Esophagus squamous epithelium (tissue), 5 donors: Measurements from ENCODE around the gene RALGPS1. TPM values are rescaled to one million over a fixed set of nuclear protein-coding genes. Genes with fewer than 3 reads are reported as not detected.

Source experiments
- DNase-seq: peaks from one replicate; lab custom pipeline; 2025; lab: John Stamatoyannopoulos, UW
- H3K27ac ChIP-seq, 4 donors: fragments of 200-600 bp; sonication (generic); one replicate each; pipeline ENCODE4 v1.5.1; 2016 to 2019; ENCODE audit warnings: mild to moderate bottlenecking in 1 of 4
- H3K27me3 ChIP-seq, 4 donors: fragments of 200-600 bp; sonication (generic); 1 replicate in 3 of 4; 2 replicates in 1 of 4; pipeline versions ENCODE4 v1.5.1 to v1.6.0; 2017 to 2021; ENCODE audit warnings: antibody characterized with exemption in 1 of 4
- H3K36me3 ChIP-seq, 3 donors: fragments of 200-600 bp; sonication (generic); one replicate each; pipeline ENCODE4 v1.5.1; 2016 to 2019
- H3K4me1 ChIP-seq, 3 donors: fragments of 200-600 bp; sonication (generic); one replicate each; pipeline ENCODE4 v1.5.1; 2017 to 2019
- H3K4me3 ChIP-seq, 4 donors: fragments of 200-600 bp; sonication (generic); 1 replicate in 3 of 4; 2 replicates in 1 of 4; pipeline ENCODE4 v1.5.1; 2016 to 2019; ENCODE audit warnings: mild to moderate bottlenecking in 2 of 4, moderate library complexity in 1 of 4
- H3K9me3 ChIP-seq, 3 donors: fragments of 200-600 bp; sonication (generic); one replicate each; pipeline ENCODE4 v1.5.1; 2016 to 2019
- POLR2A ChIP-seq, 4 donors: fragments of 450-650 bp; IDR thresholded peaks; one replicate each; pipeline ENCODE4 v1.6.1; 2017; ENCODE audit warnings: antibody characterized with exemption in 4 of 4, mild to moderate bottlenecking in 4 of 4, moderate library complexity in 3 of 4
- WGBS, 2 donors: methylation state at CpG; one replicate each; pipeline ENCODE4 v1.1.5; 2018; 5-methylcytosine and 5-hydroxymethylcytosine counted together
- intact Hi-C: fragments of 100-400 bp; cut with DNase I; formaldehyde crosslinking; loops from one replicate; pipeline ENCODE4 v1.15.0; 2022
- total RNA-seq, 4 donors: library from RNA; depleted of rRNA; stranded (reverse); fragments of >200 nt; gene quantifications; one replicate each; pipeline ENCODE4 v1.1.0, GENCODE V29; 2016
- TF ChIP-seq, protein P1 (sequence below), 6 experiments: fragments of 450-650 bp in 4 of 6; fragments of 200-600 bp in 2 of 6; sonication (generic) in 2 of 6; IDR thresholded peaks; one replicate each; pipeline ENCODE4 v1.5.1; 2016 to 2019; ENCODE audit warnings: antibody characterized with exemption in 6 of 6, mild to moderate bottlenecking in 4 of 6, moderate library complexity in 4 of 6
- donor health status: DM: yes; HTN: yes; CAD: no.

RALGPS1 gene
- total RNA-seq, 4 donors from 2014 or later: 3.0 to 16.4 (median 10.6) TPM

DNA sequence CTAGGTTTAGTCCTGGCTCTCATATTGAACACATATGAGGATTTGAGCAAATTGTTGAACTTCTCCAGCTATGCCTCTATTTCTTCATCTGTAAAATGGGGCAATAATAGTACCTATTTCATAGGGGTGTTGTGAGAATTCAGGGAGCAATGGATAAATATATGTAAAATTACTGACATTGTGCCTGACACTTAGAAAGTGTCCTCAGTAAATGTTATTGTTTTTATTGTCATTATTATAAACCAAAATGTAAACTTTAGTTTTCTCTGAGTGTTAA, 106.2 kb downstream of the RALGPS1 start:
- H3K4me1 ChIP-seq: peaks cover 13 to 49% (median 20%) of the 10 kb centered on the region in 3 donors
- H3K9me3 ChIP-seq: no peaks in the 10 kb centered on the region
- TF ChIP-seq, protein P1, sequence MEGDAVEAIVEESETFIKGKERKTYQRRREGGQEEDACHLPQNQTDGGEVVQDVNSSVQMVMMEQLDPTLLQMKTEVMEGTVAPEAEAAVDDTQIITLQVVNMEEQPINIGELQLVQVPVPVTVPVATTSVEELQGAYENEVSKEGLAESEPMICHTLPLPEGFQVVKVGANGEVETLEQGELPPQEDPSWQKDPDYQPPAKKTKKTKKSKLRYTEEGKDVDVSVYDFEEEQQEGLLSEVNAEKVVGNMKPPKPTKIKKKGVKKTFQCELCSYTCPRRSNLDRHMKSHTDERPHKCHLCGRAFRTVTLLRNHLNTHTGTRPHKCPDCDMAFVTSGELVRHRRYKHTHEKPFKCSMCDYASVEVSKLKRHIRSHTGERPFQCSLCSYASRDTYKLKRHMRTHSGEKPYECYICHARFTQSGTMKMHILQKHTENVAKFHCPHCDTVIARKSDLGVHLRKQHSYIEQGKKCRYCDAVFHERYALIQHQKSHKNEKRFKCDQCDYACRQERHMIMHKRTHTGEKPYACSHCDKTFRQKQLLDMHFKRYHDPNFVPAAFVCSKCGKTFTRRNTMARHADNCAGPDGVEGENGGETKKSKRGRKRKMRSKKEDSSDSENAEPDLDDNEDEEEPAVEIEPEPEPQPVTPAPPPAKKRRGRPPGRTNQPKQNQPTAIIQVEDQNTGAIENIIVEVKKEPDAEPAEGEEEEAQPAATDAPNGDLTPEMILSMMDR (IDR thresholded peaks at IDR 0.05): no peak
- TF ChIP-seq POLR2A (IDR thresholded peaks at IDR 0.05): no peak
- H3K4me3 ChIP-seq: no peak overlapping the region
- no peak for DNase-seq
- H3K27me3 ChIP-seq: no peaks in the 10 kb centered on the region
- H3K27ac ChIP-seq: peak overlapping the region in 3 of 4 donors; percentile 72 to 91 (median 86)
- H3K36me3 ChIP-seq: no peaks in the 10 kb centered on the region
- intact Hi-C loops: no loop called here

DNA sequence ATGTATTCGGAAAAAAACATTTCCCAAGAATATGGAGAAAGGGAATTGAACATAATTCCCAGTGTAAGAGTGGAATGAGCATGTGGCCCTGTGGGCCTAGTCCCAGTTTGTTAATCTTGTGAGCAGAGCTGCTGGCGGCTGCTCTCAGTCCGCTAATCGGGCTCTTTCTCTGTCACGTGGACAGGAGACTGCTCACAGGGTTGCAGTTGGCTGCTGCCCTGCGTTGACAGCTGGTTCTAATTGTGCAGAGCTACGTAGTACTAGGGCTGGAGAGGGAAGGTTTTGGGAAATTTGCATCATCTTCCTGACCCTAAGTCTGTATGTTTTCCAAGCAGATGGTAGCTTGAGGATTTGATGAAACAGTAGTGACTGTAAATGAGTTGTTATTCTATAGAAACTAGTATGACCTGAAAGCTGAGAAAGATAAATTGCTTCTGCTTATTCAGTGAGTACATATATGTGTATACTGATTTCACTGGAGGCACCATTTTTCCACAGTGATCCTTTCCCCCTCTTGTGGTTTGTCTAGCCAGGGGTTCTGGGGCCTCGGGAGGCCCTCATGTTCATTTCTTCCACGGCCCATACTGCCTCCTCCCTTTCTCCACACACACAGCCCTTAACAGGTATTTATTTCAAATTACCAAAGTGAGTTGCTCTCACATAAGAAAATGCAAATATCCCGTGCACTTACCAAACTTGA, 107.2 kb downstream of the RALGPS1 start:
- no peaks in the 10 kb centered on the region for H3K27me3 ChIP-seq
- TF ChIP-seq POLR2A (IDR thresholded peaks at IDR 0.05): no peak
- TF ChIP-seq, protein P1 (IDR thresholded peaks at IDR 0.05): no peak
- intact Hi-C loops: no loop called here
- H3K4me1 ChIP-seq: peaks cover 13 to 57% (median 22%) of the 10 kb centered on the region in 3 donors
- H3K9me3 ChIP-seq: no peaks in the 10 kb centered on the region
- DNase-seq: no peak
- 63 to 78% methylated on average over 9 to 10 of the region's 10 CpGs for WGBS, 2 donors
- H3K27ac ChIP-seq: peak overlapping the region; percentile 77 to 91 (median 84)
- no peak overlapping the region for H3K4me3 ChIP-seq
- H3K36me3 ChIP-seq: no peaks in the 10 kb centered on the region

DNA sequence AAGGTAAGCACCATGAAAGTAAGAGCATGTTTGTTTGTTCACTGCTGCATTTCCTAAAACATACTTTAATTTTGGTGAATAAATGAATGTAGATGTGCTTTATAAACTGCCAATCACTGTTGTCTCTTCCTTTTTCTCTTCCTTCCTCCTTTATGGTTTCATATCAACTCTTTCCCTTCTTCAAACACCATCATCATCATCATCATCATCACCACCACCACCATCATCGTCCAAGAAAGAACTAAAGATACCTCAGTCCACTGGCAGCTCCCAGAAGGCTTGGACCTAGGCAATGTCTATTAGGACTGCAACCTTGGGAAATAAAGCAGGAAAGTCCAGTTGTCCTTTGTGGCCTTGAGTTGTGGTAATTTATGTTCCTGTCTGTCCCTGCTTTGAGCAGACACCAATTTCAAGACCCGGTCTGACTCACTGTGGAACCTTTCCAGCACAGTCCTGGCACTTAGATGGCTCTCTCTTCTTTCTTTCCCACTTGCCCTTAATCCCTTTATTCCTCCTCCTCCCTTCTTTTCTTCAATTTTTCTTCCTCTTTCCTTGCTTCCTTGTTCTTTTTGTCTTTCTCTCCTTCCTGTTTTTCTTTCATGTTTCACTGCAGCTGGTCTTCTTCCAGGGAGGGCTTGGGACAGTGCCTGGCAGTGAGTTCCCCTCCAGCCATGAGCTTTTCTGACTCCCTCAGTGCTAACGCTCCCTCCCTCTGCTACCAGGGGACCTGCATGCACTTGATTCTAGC, 108.5 kb downstream of the RALGPS1 start:
- H3K36me3 ChIP-seq: no peaks in the 10 kb centered on the region
- H3K9me3 ChIP-seq: no peaks in the 10 kb centered on the region
- peaks cover 17 to 69% (median 32%) of the 10 kb centered on the region in 3 donors for H3K4me1 ChIP-seq
- TF ChIP-seq, protein P1 (IDR thresholded peaks at IDR 0.05): peak in 5 of 6 experiments; percentile 16 to 46 (median 34)
- no peak for TF ChIP-seq POLR2A (IDR thresholded peaks at IDR 0.05)
- peak overlapping the region; percentile 77 to 91 (median 84) for H3K27ac ChIP-seq
- intact Hi-C loops: no loop called here
- WGBS, 2 donors: 36 to 48% methylated on average over 2 to 3 of the region's 3 CpGs
- no peaks in the 10 kb centered on the region for H3K27me3 ChIP-seq
- no peak overlapping the region for H3K4me3 ChIP-seq
- no peak for DNase-seq

DNA sequence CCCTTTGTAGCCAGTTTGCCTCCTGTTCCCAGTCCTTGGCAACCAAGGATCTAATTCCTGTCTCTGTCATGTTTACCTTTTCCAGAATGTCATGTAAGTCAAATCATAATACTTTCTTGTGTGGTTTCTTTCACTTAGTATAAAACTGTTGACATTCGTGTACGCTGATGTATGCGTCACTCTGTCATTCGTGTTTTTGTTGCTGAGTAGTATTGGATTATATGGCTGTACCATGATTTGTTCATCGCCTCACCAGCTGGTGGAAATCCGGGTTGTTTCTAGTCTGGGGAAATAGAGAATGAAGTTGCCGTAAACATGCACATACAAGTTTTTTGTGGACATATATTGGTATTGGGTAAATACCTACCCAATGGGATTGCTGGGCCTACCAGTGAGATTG, 110.5 kb downstream of the RALGPS1 start:
- Histone ChIP-seq H3K9me3 (no peaks in the 10 kb centered on the region), H3K27ac (peak overlapping the region in 3 of 4 donors; percentile 77 to 91 (median 86)), H3K4me3 (no peak overlapping the region), H3K36me3 (no peaks in the 10 kb centered on the region), H3K27me3 (no peaks in the 10 kb centered on the region), H3K4me1 (peaks cover 20 to 83% (median 33%) of the 10 kb centered on the region in 3 donors)
- 83% methylated on average over 7 of the region's 7 CpGs for WGBS, 2 donors
- TF ChIP-seq, protein P1 (IDR thresholded peaks at IDR 0.05): no peak
- TF ChIP-seq POLR2A (IDR thresholded peaks at IDR 0.05): no peak
- intact Hi-C loops: no loop called here
- DNase-seq: no peak

DNA sequence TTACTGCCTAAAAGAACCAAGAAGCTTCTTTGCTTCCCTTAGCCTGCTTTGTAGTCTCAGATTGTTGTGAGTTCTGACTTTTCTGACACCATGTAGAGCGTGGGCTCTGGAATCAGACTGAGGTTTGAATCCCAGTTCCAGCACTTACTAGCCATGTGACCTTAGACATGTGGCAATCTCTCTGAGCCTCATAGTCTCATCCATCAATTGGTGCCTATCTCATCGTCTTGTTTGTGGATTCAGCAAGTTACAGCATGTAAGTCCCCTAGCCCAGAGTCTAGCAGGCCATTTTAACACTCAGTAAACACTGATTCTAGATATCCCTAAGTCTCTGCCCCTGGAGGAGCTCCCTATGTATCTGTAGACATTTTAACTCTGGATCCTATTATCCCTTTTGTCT, 113.1 kb downstream of the RALGPS1 start:
- Histone ChIP-seq H3K4me3 (no peak overlapping the region), H3K27me3 (no peaks in the 10 kb centered on the region), H3K9me3 (no peaks in the 10 kb centered on the region), H3K27ac (peak overlapping the region in 3 of 4 donors; percentile 2 to 61 (median 60)), H3K4me1 (peaks cover 11 to 64% (median 24%) of the 10 kb centered on the region in 3 donors), H3K36me3 (no peaks in the 10 kb centered on the region)
- intact Hi-C loops: no loop called here
- no peak for DNase-seq
- TF ChIP-seq POLR2A (IDR thresholded peaks at IDR 0.05): no peak
- TF ChIP-seq, protein P1 (IDR thresholded peaks at IDR 0.05): no peak
- WGBS, 2 donors: 51 to 71% methylated on average over 2 of the region's 2 CpGs
